WTC11 (cell line): ENCODE results near the gene LINC01488.

Experiments used
- ATF3 ChIP-seq: sonication (generic); formaldehyde crosslinking; conservative IDR thresholded peaks from 2 replicates; pipeline ENCODE4 v1.8.1; 2022; ENCODE audit warnings: mild to moderate bottlenecking, missing genetic modification reagents
- CBFB ChIP-seq: sonication (generic); formaldehyde crosslinking; IDR thresholded peaks from 2 replicates; pipeline ENCODE4 v1.8.1; 2022; ENCODE audit warnings: mild to moderate bottlenecking, low read depth, missing genetic modification reagents
- CREB1 ChIP-seq: sonication (generic); formaldehyde crosslinking; IDR thresholded peaks from 2 replicates; pipeline ENCODE4 v1.8.0; 2023; ENCODE audit warnings: mild to moderate bottlenecking, missing genetic modification reagents
- CTCF ChIP-seq: fragments of 200-600 bp; IDR thresholded peaks from 2 replicates; pipeline ENCODE4 v1.8.0; 2022; ENCODE audit warnings: antibody characterized with exemption
- ELF4 ChIP-seq: sonication (generic); formaldehyde crosslinking; IDR thresholded peaks from 2 replicates; pipeline ENCODE4 v1.8.1; 2022; ENCODE audit warnings: low read depth, mild to moderate bottlenecking, moderate library complexity, missing genetic modification reagents
- ETV6 ChIP-seq: sonication (generic); formaldehyde crosslinking; IDR thresholded peaks from 2 replicates; pipeline ENCODE4 v1.8.1; 2022; ENCODE audit warnings: mild to moderate bottlenecking, missing genetic modification reagents
- KAT7 ChIP-seq: sonication (generic); formaldehyde crosslinking; IDR thresholded peaks from 2 replicates; pipeline ENCODE4 v1.8.1; 2023; ENCODE audit warnings: missing genetic modification reagents, mild to moderate bottlenecking, borderline replicate concordance
- MAX ChIP-seq: sonication (generic); formaldehyde crosslinking; IDR thresholded peaks from 2 replicates; pipeline ENCODE4 v1.8.0; 2022; ENCODE audit warnings: mild to moderate bottlenecking, missing genetic modification reagents
- NFE2L1 ChIP-seq: sonication (generic); formaldehyde crosslinking; IDR thresholded peaks from 2 replicates; pipeline ENCODE4 v1.8.1; 2023; ENCODE audit warnings: missing genetic modification reagents
- NR2C2 ChIP-seq: sonication (generic); formaldehyde crosslinking; IDR thresholded peaks from 2 replicates; pipeline ENCODE4 v1.8.0; 2022; ENCODE audit warnings: mild to moderate bottlenecking, missing genetic modification reagents
- RORB ChIP-seq: fragments of 250-450 bp; sonication (Bioruptor Pico); IDR thresholded peaks from 2 replicates; pipeline ENCODE4 v1.9.0; 2021; ENCODE audit warnings: mild to moderate bottlenecking
- SMAD3 ChIP-seq: sonication (generic); formaldehyde crosslinking; IDR thresholded peaks from 2 replicates; pipeline ENCODE4 v1.8.0; 2022; ENCODE audit warnings: missing genetic modification reagents, mild to moderate bottlenecking, borderline replicate concordance
- USF2 ChIP-seq: sonication (generic); formaldehyde crosslinking; IDR thresholded peaks from 2 replicates; pipeline ENCODE4 v1.8.1; 2023; ENCODE audit warnings: mild to moderate bottlenecking, missing genetic modification reagents, moderate library complexity
- ZMAT4 ChIP-seq: fragments of 250-450 bp; sonication (Bioruptor Pico); IDR thresholded peaks from 2 replicates; pipeline ENCODE4 v1.9.0; 2021; ENCODE audit warnings: mild to moderate bottlenecking

GRCh38 chr11:69440876-69441275, 40.6 kb upstream of the LINC01488 start:
- TF ChIP-seq CBFB (CRISPR knock-in tag) (no peak), CTCF (no peak), ATF3 (no peak), ELF4 (CRISPR knock-in tag) (no peak), NR2C2 (no peak), KAT7 (CRISPR knock-in tag) (no peak), CREB1 (CRISPR knock-in tag) (no peak), MAX (CRISPR knock-in tag) (no peak), NFE2L1 (CRISPR knock-in tag) (no peak), USF2 (CRISPR knock-in tag) (no peak), RORB (CRISPR knock-in tag) (no peak), ZMAT4 (CRISPR knock-in tag) (no peak), ETV6 (CRISPR knock-in tag) (no peak), SMAD3 (no peak)
